Cardiac muscle cell (in vitro differentiated cells and primary cell): ENCODE measurements around the gene ZNF175. TPM values are rescaled to one million over a fixed set of nuclear protein-coding genes. Genes with fewer than 3 reads are reported as not detected.

ENCODE experiments used
- DNase-seq, 2 donors: peaks; one replicate each; pipeline versions ENCODE4 v3.0.0 to v3.0.0-alpha.2; 2010 to 2017; ENCODE audit warnings: low read depth in 1 of 2, low spot score in 1 of 2
- H3K27ac ChIP-seq: fragments of 200-600 bp; sonication (generic); 2 replicates; pipeline ENCODE4 v1.5.1; 2016
- H3K27me3 ChIP-seq: fragments of 200-600 bp; sonication (generic); 2 replicates; pipeline ENCODE4 v1.6.0; 2016; ENCODE audit warnings: control low read depth
- H3K36me3 ChIP-seq: fragments of 200-600 bp; sonication (generic); 2 replicates; pipeline ENCODE4 v1.5.1; 2016; ENCODE audit warnings: control low read depth
- H3K4me1 ChIP-seq: fragments of 200-600 bp; sonication (generic); 2 replicates; pipeline ENCODE4 v1.8.1; 2017; ENCODE audit warnings: low read depth, mild to moderate bottlenecking, mixed run types
- H3K4me3 ChIP-seq: fragments of 200-600 bp; sonication (generic); 2 replicates; pipeline ENCODE4 v1.5.1; 2016; ENCODE audit warnings: mild to moderate bottlenecking
- H3K9me3 ChIP-seq: fragments of 200-600 bp; sonication (generic); 2 replicates; pipeline ENCODE4 v1.5.1; 2017; ENCODE audit warnings: low read depth, mild to moderate bottlenecking, control low read depth
- CTCF ChIP-seq: IDR thresholded peaks from 2 replicates; pipeline ENCODE4 v1.5.1; 2012; ENCODE audit warnings: low read depth, mild to moderate bottlenecking, low read length
- polyA plus RNA-seq: library from polyadenylated mRNA; unstranded; fragments of >200 nt; fragmentation: Nextera tagmentation; extraction: Ambion mirVana; gene quantifications from 2 replicates; pipeline ENCODE4 v1.2.1, GENCODE V29; 2016
- total RNA-seq: library from RNA; depleted of rRNA; stranded (reverse); fragments of >200 nt; gene quantifications from 2 replicates; pipeline ENCODE4 v1.2.3, GENCODE V29; 2016

The ZNF175 gene
- total and polyA plus RNA-seq, 2 experiments from 2014 or later: 2.3 to 7.0 TPM

- Histone ChIP-seq H3K9me3 (no peaks in the 10 kb centered on the region), H3K4me1 (no peaks in the 10 kb centered on the region), H3K36me3 (no peaks in the 10 kb centered on the region), H3K4me3 (no peak overlapping the region), H3K27me3 (no peaks in the 10 kb centered on the region), H3K27ac (no peak overlapping the region)
- no peak for DNase-seq
- TF ChIP-seq CTCF: no peak
Observed at GRCh38 chr19:51610576-51610975, 39.5 kb downstream of the ZNF175 start.

GRCh38 chr19:51614789-51615188 lies 43.7 kb downstream of the ZNF175 start:
- no peaks in the 10 kb centered on the region for H3K36me3 ChIP-seq
- no peak for DNase-seq
- TF ChIP-seq CTCF: no peak

GRCh38 chr19:51615991-51616390 lies 44.9 kb downstream of the ZNF175 start:
- Histone ChIP-seq H3K4me3 (no peak overlapping the region), H3K27me3 (no peaks in the 10 kb centered on the region), H3K36me3 (no peaks in the 10 kb centered on the region), H3K4me1 (no peaks in the 10 kb centered on the region), H3K9me3 (no peaks in the 10 kb centered on the region), H3K27ac (no peak overlapping the region)
- no peak for TF ChIP-seq CTCF
- no peak for DNase-seq

More at GRCh38 chr19:51614789-51615188, 43.7 kb downstream of the ZNF175 start:
- H3K27me3 ChIP-seq: no peaks in the 10 kb centered on the region
- H3K4me1 ChIP-seq: no peaks in the 10 kb centered on the region
- no peak overlapping the region for H3K27ac ChIP-seq
- no peaks in the 10 kb centered on the region for H3K9me3 ChIP-seq
- no peak overlapping the region for H3K4me3 ChIP-seq

GRCh38 chr19:51621178-51621577 lies 50.1 kb downstream of the ZNF175 start:
- no peak for TF ChIP-seq CTCF
- H3K9me3 ChIP-seq: no peaks in the 10 kb centered on the region
- no peaks in the 10 kb centered on the region for H3K27me3 ChIP-seq
- H3K4me1 ChIP-seq: no peaks in the 10 kb centered on the region
- no peak overlapping the region for H3K4me3 ChIP-seq
- no peaks in the 10 kb centered on the region for H3K36me3 ChIP-seq
- no peak for DNase-seq
- no peak overlapping the region for H3K27ac ChIP-seq

- Histone ChIP-seq H3K9me3 (no peaks in the 10 kb centered on the region), H3K27me3 (no peaks in the 10 kb centered on the region), H3K4me3 (no peak overlapping the region), H3K27ac (no peak overlapping the region), H3K36me3 (no peaks in the 10 kb centered on the region), H3K4me1 (no peaks in the 10 kb centered on the region)
- no peak for TF ChIP-seq CTCF
- no peak for DNase-seq
Observed at GRCh38 chr19:51626675-51627074, 55.6 kb downstream of the ZNF175 start.
